Breast epithelium (tissue), 4 donors: ENCODE data around the gene PC. TPM values are rescaled to one million over a fixed set of nuclear protein-coding genes. Genes with fewer than 3 reads are reported as not detected.
"Not testable (repeated sequence)": the region's sequence is repeated elsewhere in the genome, so short reads cannot be mapped to it uniquely, and the experiment has no call there.

Experiments used
- DNase-seq, 2 donors: peaks; one replicate each; pipeline ENCODE4 v3.0.0-alpha.2; 2019; ENCODE audit warnings: low spot score in 2 of 2
- H3K27ac ChIP-seq, 2 donors: fragments of 200-600 bp; sonication (generic) in 1 of 2; one replicate each; pipeline ENCODE4 v1.5.1; 2016 to 2019; ENCODE audit warnings: mild to moderate bottlenecking in 1 of 2
- H3K27me3 ChIP-seq, 2 donors: fragments of 200-600 bp; sonication (generic) in 1 of 2; one replicate each; pipeline versions ENCODE4 v1.5.1 to v1.6.0; 2017 to 2019; ENCODE audit warnings: control low read depth in 1 of 2, mild to moderate bottlenecking in 1 of 2
- H3K36me3 ChIP-seq: fragments of 200-600 bp; one replicate; pipeline ENCODE4 v1.5.1; 2019
- H3K4me1 ChIP-seq, 2 donors: fragments of 200-600 bp; sonication (generic); one replicate each; pipeline ENCODE4 v1.5.1; 2016 to 2019; ENCODE audit warnings: control low read depth in 1 of 2
- H3K4me3 ChIP-seq, 3 donors: fragments of 200-600 bp; sonication (generic); 1 replicate in 2 of 3; 2 replicates in 1 of 3; pipeline ENCODE4 v1.5.1; 2016 to 2019; ENCODE audit warnings: mild to moderate bottlenecking in 3 of 3, moderate library complexity in 2 of 3
- H3K9me3 ChIP-seq, 2 donors: fragments of 200-600 bp; sonication (generic) in 1 of 2; one replicate each; pipeline ENCODE4 v1.5.1; 2016 to 2019; ENCODE audit warnings: control low read depth in 1 of 2
- POLR2A ChIP-seq: fragments of 450-650 bp; IDR thresholded peaks from one replicate; pipeline ENCODE4 v1.6.1; 2016; ENCODE audit warnings: antibody characterized with exemption, mild to moderate bottlenecking, moderate library complexity
- POLR2AphosphoS5 ChIP-seq, 3 donors: sonication (generic); formaldehyde crosslinking; IDR thresholded peaks; one replicate each; pipeline ENCODE4 v1.6.1; 2017; ENCODE audit warnings: antibody characterized with exemption in 3 of 3
- intact Hi-C: fragments of 100-400 bp; cut with DNase I; formaldehyde crosslinking; loops from one replicate; pipeline ENCODE4 v1.15.1; 2023; ENCODE audit warnings: low total_unique reads
- total RNA-seq, 3 donors: library from RNA; depleted of rRNA; stranded (reverse); fragments of >200 nt; gene quantifications; one replicate each; pipeline ENCODE4 v1.1.0, GENCODE V29; 2016
- TF ChIP-seq, protein P1 (sequence below), 3 donors: fragments of 450-650 bp; IDR thresholded peaks; one replicate each; pipeline ENCODE4 v1.5.1; 2016 to 2017; ENCODE audit warnings: antibody characterized with exemption in 3 of 3, mild to moderate bottlenecking in 3 of 3, moderate library complexity in 3 of 3

The PC gene
- total RNA-seq, 3 donors from 2014 or later, result 35.4 to 137 (median 50.2) TPM

GRCh38 chr11:66841861-66842260 is 116.3 kb downstream of the PC start:
- Histone ChIP-seq H3K27me3 (no peaks in the 10 kb centered on the region), H3K4me1 (peaks cover 0 to 23% of the 10 kb centered on the region in 2 donors), H3K36me3 (no peaks in the 10 kb centered on the region), H3K4me3 (peak overlapping the region; percentile 95 to 100 (median 95)), H3K27ac (no peak overlapping the region), H3K9me3 (no peaks in the 10 kb centered on the region)
- intact Hi-C loops, result no loop called here
- no peak for TF ChIP-seq POLR2AphosphoS5 (IDR thresholded peaks at IDR 0.05)
- TF ChIP-seq, protein P1, sequence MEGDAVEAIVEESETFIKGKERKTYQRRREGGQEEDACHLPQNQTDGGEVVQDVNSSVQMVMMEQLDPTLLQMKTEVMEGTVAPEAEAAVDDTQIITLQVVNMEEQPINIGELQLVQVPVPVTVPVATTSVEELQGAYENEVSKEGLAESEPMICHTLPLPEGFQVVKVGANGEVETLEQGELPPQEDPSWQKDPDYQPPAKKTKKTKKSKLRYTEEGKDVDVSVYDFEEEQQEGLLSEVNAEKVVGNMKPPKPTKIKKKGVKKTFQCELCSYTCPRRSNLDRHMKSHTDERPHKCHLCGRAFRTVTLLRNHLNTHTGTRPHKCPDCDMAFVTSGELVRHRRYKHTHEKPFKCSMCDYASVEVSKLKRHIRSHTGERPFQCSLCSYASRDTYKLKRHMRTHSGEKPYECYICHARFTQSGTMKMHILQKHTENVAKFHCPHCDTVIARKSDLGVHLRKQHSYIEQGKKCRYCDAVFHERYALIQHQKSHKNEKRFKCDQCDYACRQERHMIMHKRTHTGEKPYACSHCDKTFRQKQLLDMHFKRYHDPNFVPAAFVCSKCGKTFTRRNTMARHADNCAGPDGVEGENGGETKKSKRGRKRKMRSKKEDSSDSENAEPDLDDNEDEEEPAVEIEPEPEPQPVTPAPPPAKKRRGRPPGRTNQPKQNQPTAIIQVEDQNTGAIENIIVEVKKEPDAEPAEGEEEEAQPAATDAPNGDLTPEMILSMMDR (IDR thresholded peaks at IDR 0.05), result no peak
- TF ChIP-seq POLR2A, result no peak
- peak in 1 of 2 donors; percentile 15 for DNase-seq

DNA sequence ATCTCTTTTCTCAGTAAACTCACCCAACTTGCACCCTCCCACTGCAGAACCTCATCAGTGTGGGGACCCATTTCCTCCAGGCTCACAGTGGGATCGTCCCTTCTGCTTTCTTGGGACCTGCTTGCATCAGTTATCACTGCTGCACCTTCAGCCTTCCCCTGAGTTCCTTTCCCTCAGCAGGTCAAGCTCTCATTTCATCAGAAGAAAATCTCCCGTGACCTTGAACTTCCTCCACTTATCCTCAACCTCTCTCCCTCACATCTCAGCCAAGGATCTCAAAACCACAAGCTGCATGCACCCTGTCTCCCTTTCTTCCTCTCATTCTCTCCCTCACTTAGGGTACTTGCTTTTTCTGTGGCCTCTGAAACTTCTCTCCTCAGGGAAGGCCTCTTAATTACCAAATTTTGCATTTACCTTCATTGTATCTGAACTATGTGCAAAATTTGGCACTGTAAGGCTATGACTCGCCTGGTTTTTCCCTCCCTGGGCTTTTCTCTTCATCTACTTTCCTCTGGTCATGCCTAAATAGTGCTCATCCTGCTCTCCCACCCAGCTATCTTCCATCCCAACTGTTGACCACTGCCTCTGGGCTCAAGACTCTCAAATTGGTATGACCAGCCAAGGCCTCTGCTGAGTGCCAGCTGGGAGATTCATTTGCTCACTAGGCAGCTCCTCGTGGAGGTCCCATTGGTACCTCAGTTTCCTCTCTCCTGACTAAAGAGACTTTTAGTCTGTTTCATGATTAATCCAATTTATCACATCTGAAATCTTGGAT is 117.7 kb downstream of the PC start:
- TF ChIP-seq, protein P1 (IDR thresholded peaks at IDR 0.05), result no peak
- intact Hi-C loops, result no loop called here
- Histone ChIP-seq H3K27me3 (no peaks in the 10 kb centered on the region), H3K27ac (no peak overlapping the region), H3K36me3 (no peaks in the 10 kb centered on the region), H3K4me3 (no peak overlapping the region), H3K9me3 (no peaks in the 10 kb centered on the region), H3K4me1 (peaks cover 0 to 23% of the 10 kb centered on the region in 2 donors)
- DNase-seq, result no peak

GRCh38 chr11:66835768-66836405 is 122.3 kb downstream of the PC start:
- H3K4me3 ChIP-seq, result no peak overlapping the region
- no peaks in the 10 kb centered on the region for H3K36me3 ChIP-seq
- TF ChIP-seq POLR2AphosphoS5 (IDR thresholded peaks at IDR 0.05) (no peak), POLR2A (no peak)
- TF ChIP-seq, protein P1 (IDR thresholded peaks at IDR 0.05), result no peak
- intact Hi-C loops, result no loop called here
- no peaks in the 10 kb centered on the region for H3K27me3 ChIP-seq
- no peak for DNase-seq
- no peak overlapping the region for H3K27ac ChIP-seq
- no peaks in the 10 kb centered on the region for H3K4me1 ChIP-seq
- H3K9me3 ChIP-seq, result no peaks in the 10 kb centered on the region

DNA sequence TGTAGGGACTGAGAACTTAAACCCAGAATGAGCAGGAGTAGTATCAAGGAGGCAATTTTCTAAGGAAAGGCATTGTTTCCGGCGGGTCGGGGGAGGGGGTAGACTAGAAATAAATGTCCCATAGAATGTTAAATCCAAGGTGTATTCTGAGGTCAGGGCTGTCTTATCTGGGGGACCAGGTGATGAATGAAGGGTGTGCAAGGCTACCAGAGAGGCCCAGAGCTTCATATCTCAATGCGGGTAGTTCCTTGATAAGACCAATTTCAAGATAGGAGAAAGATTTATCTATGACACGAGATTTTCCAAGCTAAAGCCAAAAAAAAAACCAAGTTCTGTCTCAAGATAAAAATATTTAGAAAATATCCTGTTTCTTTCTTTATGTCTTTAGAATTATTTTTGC is 123.2 kb downstream of the PC start:
- Histone ChIP-seq H3K27me3 (no peaks in the 10 kb centered on the region), H3K27ac (no peak overlapping the region), H3K36me3 (no peaks in the 10 kb centered on the region), H3K4me1 (no peaks in the 10 kb centered on the region), H3K9me3 (no peaks in the 10 kb centered on the region), H3K4me3 (no peak overlapping the region)
- intact Hi-C loops, result no loop called here
- DNase-seq, result no peak
- TF ChIP-seq POLR2A (no peak), POLR2AphosphoS5 (IDR thresholded peaks at IDR 0.05) (no peak)
- TF ChIP-seq, protein P1 (IDR thresholded peaks at IDR 0.05), result no peak

GRCh38 chr11:66834539-66834845 is 123.7 kb downstream of the PC start:
- no peak for TF ChIP-seq POLR2AphosphoS5 (IDR thresholded peaks at IDR 0.05)
- TF ChIP-seq, protein P1 (IDR thresholded peaks at IDR 0.05), result no peak
- TF ChIP-seq POLR2A, result no peak
- Histone ChIP-seq H3K4me1 (no peaks in the 10 kb centered on the region), H3K27ac (no peak overlapping the region), H3K4me3 (no peak overlapping the region), H3K36me3 (no peaks in the 10 kb centered on the region), H3K9me3 (no peaks in the 10 kb centered on the region), H3K27me3 (no peaks in the 10 kb centered on the region)
- no peak for DNase-seq
- intact Hi-C loops, result no loop called here

DNA sequence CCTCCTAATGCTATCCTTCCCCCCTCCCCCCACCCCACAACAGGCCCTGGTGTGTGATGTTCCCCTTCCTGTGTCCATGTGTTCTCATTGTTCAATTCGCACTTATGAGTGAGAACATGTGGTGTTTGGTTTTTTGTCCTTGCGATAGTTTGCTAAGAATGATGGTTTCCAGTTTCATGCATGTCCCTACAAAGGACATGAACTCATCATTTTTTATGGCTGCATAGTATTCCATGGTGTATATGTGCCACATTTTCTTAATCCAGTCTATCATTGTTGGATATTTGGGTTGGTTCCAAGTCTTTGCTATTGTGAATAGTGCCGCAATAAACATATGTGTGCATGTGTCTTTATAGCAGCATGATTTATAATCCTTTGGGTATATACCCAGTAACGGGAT is 133.6 kb downstream of the PC start:
- intact Hi-C loops, DNase-seq, H3K36me3 ChIP-seq, H3K27ac ChIP-seq, H3K4me1 ChIP-seq, H3K9me3 ChIP-seq, H3K4me3 ChIP-seq, H3K27me3 ChIP-seq: not testable (repeated sequence)
